Measurements from ENCODE around the gene KCNJ5. TPM values are rescaled to one million over a fixed set of nuclear protein-coding genes. Genes with fewer than 3 reads are reported as not detected.

Gene KCNJ5
- total and polyA plus RNA-seq, 10 of the 15 experiments (the other 5 are each of a cell fraction or from before 2014, with no cell fraction given), result 0.03 TPM; not detected in 8

- TF ChIP-seq HSF1 (IDR thresholded peaks at IDR 0.05; ENCODE audit: low read depth, low read length), result no peak
- TF ChIP-seq NKRF (conservative IDR thresholded peaks at IDR 0.05), result no peak
- no peak for TF ChIP-seq BACH1 (IDR thresholded peaks at IDR 0.05; ENCODE audit: borderline replicate concordance)
- no peak for TF ChIP-seq SUZ12 (IDR thresholded peaks at IDR 0.05; ENCODE audit: unreplicated experiment)
- TF ChIP-seq IKZF2 (IDR thresholded peaks at IDR 0.05), result no peak
- TF ChIP-seq NFXL1 (IDR thresholded peaks at IDR 0.05; ENCODE audit: borderline replicate concordance), result no peak
Observed at GRCh38 chr11:128938156-128938885, 47.2 kb downstream of the KCNJ5 start (continued).

- H3K27ac ChIP-seq (ENCODE audit: control insufficient read depth, insufficient read depth), result no peak overlapping the region
- TF ChIP-seq ZNF274 (IDR thresholded peaks at IDR 0.05; ENCODE audit: insufficient read depth, insufficient read length) (no peak), STAT1 (conservative IDR thresholded peaks at IDR 0.05) (no peak)
- H3K4me1 ChIP-seq (ENCODE audit: control insufficient read depth, insufficient read depth, low read length), result no peaks in the 10 kb centered on the region
- DNase-seq (ENCODE audit: low read depth, low spot score) (no peak), ATAC-seq (no peak), FAIRE-seq (no peak)
- RAD21 ChIA-PET (ENCODE audit: unreplicated experiment), result interaction anchor here (1.0 to 1.1 kb wide), 3 partner anchors 15 to 36 kb away, joined by 3 to 6 read pairs (median 3); no protein-coding TSS in a partner anchor
- H2AFZ ChIP-seq (ENCODE audit: control insufficient read depth, low read depth, low read length), result no peak overlapping the region
- CTCF ChIA-PET, result interaction anchor here (0.9 to 4.9 kb wide), 4 partner anchors 9 to 54 kb away, joined by 3 to 21 read pairs (median 4); no protein-coding TSS in a partner anchor
- H3K27me3 ChIP-seq (replicated peaks in 1 of 2; ENCODE audit: control insufficient read depth in 2 of 2, insufficient read depth in 2 of 2, low read length in 1 of 2), result peaks cover 0 to 7% of the 10 kb centered on the region in 2 experiments; a peak in 2 of 4 replicates
- in situ Hi-C loops (cut with MboI), result no loop called here
- no peaks in the 10 kb centered on the region for H3K79me2 ChIP-seq (ENCODE audit: control insufficient read depth, insufficient read depth, low read length)
- H3K36me3 ChIP-seq (ENCODE audit: control insufficient read depth in 2 of 2, insufficient read depth in 2 of 2, low read length in 1 of 2), result no peaks in the 10 kb centered on the region
- BruUV-seq (replicated peaks), result no TSS peak
- no peak overlapping the region for H3K4me3 ChIP-seq
- intact Hi-C loops (cut with micrococcal nuclease; ENCODE audit: unreplicated experiment), result no loop called here
- WGBS (ENCODE audit: insufficient coverage, insufficient replicate concordance, low lambda C conversion rate, missing lambda C conversion rate), result 42% methylated on average over 11 of the region's 11 CpGs
- no peak overlapping the region for H3K9ac ChIP-seq (ENCODE audit: control insufficient read depth, insufficient read depth, low read length)
- no peak overlapping the region for H3K4me2 ChIP-seq (ENCODE audit: control insufficient read depth, insufficient read depth)
- SMC1A ChIA-PET (ENCODE audit: uncharacterized antibody, unreplicated experiment), result interaction anchor here (0.7 to 1.0 kb wide), 2 partner anchors 12 kb away, joined by 3 read pairs; no protein-coding TSS in a partner anchor
- POLR2A ChIA-PET, result no interaction called here
- no peaks in the 10 kb centered on the region for H3K9me3 ChIP-seq (replicated peaks; ENCODE audit: control insufficient read depth, insufficient read depth, low read length)
- H4K20me1 ChIP-seq (ENCODE audit: control insufficient read depth, insufficient read depth), result no peaks in the 10 kb centered on the region; the same call in 1 of the 2 replicates
Observed at GRCh38 chr11:128939591-128939990, 48.4 kb downstream of the KCNJ5 start.
